Limb (tissue), 2 donors: ENCODE results near the gene PCK2.
"Not testable (repeated sequence)": the region's sequence is repeated elsewhere in the genome, so short reads cannot be mapped to it uniquely, and the experiment has no call there.

Experiments used
- DNase-seq, 2 donors: peaks; one replicate each; pipeline ENCODE4 v3.0.0-alpha.2; 2016; ENCODE audit errors: extremely low spot score in 2 of 2

Gene PCK2

DNA sequence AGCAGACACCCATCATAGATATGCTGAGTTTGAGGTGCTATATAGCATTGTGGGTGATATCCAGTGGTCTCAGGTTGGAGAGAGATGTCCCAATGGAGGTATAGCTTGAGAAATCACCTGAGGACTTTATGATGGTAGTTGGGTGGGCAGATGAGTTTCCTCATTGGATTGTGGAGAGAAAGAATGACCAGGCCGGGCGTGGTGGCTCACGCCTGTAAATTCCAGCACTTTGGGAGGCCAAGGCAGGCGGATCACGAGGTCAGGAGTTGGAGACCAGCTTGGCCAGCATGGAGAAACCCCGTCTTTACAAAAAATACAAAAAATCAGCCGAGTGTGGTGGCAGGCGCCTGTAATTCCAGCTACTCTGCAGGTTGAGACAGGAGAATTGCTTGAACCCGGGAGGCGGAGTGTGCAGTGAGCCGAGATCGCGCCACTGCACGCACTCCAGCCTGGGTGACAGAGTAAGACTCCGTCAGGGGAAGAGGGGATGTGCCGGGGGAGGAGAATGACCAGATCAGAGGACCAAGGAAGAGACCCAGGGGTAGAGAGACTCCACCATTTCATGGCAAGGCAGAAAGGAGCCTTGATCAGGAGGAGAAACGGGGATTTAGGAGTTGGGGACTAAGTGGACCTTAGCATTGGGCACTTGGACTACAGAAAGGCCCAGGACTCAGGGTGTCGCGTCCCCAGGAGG, 757 bp upstream of the PCK2 start:
- peak in 1 of 2 donors; percentile 27 for DNase-seq

DNA sequence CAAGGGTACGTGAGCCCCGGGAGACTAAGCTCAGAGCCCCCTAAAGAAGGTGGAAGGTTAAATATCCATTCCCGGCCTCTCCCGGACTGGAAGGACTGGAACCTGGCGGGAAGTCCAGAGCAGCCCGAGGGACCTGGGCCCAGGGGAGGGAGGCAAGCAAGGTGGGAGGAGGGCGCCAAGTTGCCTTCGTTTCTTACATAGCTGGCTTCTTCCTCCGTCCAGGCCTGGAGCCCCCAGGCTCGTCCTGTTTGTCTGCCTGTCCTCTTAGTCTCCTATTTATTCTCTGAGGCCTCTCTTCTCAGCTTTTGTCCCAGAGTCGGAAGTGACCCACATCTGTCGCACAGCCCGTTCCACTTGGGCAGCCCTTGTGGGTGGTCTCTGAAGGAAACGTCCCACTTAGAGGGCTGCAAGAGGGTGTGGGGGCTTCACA, 745 bp downstream of the PCK2 start:
- DNase-seq: no peak

DNA sequence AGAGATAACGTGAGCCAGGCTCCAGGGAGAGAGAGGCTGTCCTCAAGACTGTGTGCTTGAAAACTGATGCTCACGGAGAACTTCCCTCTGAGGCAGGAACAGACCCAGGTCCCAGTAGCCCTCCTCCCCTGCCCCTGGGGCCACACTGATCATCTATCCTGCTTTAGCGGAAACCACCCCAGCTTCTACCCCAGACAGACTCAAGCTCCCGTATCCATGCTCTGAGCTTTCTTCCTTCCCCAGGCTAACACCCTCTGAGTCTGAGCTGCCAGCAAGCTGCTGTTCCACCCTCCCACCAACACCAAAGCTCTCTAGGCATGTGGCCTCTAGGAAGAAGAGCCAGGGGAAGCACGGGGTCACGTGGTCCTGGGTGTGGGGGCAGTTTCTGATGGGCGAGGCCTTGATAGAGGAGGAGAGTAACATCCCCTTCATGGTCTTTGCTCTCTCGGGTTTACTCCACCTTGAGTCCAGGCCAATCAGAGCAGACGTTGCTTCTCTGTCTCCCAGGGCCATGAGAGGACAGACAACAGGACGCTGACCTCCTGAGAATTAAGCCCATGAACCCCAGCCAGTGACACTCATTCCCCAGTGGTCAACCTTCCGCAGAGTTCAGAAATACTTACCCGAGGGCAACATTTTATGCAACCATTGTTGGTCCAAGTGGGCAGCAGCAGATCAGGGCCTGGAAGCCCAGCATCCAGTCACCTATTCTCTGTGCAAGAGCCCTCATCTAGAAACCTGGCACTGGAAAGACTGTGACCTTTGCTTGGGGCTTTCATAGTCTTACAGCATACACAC, 1.4 kb downstream of the PCK2 start:
- DNase-seq: no peak

DNA sequence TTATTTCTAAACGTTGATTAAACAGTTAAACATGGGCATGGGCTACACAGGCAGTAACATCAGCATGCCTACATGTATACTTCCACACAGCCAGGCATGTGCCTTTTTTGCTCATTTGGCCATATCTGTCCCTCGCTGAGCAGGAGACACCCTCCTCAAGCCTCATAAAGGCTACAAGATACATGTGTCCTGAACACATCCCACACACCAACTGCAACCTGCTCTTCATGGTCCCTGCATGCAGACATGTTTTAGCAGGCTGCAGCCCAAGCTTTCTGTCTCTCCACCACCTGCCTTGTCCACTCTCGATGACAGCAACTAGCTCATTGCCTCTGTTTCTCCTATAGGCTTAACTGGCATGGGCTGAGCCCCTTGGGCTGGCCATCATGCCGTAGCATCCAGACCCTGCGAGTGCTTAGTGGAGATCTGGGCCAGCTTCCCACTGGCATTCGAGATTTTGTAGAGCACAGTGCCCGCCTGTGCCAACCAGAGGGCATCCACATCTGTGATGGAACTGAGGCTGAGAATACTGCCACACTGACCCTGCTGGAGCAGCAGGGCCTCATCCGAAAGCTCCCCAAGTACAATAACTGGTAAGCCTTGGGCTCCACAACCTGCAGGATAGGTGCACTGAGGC, 2.6 kb downstream of the PCK2 start:
- DNase-seq: no peak

DNA sequence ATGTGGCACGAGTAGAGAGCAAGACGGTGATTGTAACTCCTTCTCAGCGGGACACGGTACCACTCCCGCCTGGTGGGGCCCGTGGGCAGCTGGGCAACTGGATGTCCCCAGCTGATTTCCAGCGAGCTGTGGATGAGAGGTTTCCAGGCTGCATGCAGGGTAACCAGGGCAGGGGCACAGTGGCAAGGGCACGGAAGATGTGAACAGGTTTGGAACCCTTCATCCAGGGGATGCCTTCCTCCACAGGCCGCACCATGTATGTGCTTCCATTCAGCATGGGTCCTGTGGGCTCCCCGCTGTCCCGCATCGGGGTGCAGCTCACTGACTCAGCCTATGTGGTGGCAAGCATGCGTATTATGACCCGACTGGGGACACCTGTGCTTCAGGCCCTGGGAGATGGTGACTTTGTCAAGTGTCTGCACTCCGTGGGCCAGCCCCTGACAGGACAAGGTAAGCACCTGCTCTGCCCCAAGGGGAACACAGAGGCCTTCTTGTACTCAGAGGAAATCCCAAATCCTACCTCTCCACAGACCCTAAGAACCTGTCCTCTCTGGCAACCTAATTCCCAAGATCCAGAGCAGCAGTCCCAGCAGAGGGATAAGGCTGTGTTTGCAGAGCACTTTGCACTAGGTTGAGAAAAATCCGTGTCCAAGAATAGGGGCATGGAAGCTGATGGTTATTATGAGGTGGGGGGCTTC, 4.3 kb downstream of the PCK2 start:
- DNase-seq: no peak

DNA sequence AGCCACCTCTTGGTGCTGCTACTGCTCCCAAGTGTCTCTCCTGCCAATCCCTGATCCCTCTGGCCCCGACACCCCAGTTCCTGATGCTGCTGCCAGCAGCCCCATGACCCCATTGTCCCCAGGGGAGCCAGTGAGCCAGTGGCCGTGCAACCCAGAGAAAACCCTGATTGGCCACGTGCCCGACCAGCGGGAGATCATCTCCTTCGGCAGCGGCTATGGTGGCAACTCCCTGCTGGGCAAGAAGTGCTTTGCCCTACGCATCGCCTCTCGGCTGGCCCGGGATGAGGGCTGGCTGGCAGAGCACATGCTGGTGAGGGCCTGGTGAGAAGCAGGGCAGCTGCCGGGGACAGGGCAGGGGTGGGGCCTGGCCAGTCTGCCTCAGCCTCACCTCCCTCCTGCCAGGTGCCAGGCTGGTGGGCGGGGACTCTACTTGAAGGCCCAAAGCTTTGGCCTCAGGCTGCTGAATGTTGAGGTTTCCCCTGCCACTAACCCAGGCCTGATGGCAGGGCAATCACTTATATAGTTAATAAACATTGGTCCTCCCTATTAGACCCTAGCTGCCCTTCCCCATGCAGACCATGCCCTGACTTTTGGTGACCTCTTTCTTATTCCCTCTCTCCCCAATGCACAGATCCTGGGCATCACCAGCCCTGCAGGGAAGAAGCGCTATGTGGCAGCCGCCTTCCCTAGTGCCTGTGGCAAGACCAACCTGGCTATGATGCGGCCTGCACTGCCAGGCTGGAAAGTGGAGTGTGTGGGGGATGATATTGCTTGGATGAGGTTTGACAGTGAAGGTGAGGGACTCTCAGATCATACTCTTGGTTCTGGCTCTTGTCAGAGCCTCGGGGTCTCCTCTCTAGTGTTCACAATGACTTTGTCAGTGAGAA, 5.1 kb downstream of the PCK2 start:
- DNase-seq: no peak

DNA sequence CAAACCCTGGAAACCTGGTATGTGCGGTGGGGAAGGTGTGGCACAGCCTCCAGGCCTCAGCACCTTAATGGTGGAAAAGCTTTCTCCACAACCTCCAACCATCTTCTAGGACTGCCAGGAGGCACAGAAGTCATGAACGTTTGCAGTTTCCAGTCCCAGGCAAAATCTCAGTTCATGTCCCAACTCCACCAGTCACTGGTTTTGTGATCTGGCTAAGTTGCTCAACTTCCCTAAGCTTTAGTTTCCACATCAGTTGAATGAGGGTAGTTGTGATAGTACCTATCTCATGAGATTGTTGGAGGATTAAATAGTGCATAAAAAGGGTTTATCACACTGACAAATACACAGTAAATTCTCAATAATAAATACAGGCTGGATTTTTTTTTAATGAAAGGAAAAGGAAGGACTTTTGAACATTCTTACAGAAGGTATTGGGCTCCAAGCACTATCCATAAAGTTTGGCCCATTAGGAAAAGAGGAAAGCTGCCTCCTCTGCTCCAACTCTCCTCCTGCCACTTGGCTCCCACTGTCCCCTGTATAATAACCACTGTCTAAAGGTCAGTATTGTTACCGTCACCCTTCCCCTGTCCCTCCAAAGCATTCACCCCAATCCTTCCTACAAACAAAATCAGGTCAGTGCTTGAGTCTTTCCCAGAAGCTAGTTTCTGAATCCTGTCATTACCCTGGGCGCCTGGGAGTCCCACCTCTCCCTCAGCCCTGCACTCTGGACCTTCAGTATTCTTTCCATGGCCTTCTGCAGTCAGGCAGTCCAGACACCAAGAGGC, 6.3 kb downstream of the PCK2 start:
- no peak for DNase-seq

DNA sequence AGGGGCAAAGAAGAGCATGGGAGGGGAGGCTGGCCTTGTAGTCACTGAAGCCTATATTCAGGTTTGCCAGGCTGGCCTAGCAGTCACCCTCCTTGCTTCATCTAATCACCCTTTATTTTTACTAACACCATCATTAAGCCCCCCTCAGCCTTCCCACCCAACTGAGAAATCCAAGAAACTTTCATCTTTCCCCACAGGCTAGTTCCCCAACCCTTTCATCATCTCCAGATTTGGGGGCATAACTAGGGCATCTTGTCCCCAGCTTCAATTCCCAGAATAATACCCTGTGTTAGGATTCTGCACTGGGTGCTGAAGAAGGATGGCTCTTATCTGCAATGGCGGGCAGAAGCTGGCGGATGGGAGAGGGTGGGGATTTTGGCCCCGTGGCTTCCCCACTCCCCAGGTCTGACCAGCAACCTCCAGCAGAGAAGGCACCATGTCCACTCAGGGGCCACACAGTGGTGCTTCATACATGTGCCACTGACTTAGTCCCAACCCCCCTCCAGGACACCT, 6.9 kb downstream of the PCK2 start:
- DNase-seq: no peak

DNA sequence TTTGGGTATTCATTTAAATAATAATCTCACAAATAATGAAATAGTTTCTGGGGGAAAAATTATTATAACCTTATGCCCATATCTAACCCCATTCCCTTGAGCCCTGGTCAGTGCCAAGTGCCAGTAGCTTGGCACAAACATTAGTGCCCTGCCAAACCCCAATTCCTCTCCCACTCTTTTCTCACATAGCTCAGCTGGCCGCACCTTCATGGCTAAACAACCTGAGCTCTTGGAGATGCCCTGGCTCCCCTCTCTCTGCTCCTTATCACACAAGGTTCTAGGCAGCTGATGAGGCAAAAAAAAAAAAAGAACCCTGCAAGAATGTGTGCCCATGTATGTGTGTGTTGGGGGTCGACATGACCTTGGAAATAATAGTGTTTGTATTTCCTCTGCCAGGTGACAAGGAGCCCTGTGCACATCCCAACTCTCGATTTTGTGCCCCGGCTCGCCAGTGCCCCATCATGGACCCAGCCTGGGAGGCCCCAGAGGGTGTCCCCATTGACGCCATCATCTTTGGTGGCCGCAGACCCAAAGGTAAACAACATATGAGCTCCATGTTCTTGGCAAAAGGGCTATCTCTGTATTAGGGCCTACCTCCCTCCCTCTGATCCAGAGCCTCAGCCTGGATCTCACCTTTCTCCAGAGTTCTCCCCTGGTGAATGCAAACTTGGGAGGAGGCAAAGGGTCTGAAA, 8.4 kb downstream of the PCK2 start:
- DNase-seq: no peak

DNA sequence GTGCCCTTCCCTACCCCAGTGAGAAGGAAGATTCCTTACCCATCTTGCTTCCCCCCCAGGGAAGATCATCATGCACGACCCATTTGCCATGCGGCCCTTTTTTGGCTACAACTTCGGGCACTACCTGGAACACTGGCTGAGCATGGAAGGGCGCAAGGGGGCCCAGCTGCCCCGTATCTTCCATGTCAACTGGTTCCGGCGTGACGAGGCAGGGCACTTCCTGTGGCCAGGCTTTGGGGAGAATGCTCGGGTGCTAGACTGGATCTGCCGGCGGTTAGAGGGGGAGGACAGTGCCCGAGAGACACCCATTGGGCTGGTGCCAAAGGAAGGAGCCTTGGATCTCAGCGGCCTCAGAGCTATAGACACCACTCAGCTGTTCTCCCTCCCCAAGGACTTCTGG, 9.3 kb downstream of the PCK2 start:
- no peak for DNase-seq

DNA sequence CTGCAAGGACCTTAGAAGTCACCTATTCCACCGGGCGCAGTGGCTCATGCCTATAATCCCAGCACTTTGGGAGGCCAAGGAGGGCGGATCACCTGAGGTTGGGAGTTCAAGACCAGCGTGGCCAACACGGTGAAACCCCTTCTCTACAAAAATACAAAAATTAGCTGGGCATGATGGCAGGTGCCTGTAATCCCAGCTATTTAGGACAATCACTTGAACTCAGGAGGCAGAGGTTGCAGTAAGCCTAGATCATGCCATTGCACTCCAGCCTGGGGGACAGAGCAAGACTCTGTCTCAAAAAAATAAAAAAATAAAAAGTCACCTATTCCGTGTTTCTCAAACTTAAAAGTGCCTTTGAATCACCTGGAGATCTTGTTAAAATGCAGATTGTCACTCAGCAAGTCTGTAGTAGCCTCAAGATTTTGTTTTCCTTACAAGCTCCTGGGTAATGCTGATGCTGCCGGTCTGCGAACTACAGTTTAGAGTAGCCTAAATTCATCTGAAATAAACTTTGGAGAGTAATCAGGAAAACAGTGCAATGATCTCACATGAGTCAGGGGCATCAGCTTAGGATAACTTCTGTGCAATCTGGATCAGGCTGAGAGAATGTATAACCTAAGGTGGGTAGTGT, 11.6 kb downstream of the PCK2 start:
- DNase-seq: not testable (repeated sequence)

DNA sequence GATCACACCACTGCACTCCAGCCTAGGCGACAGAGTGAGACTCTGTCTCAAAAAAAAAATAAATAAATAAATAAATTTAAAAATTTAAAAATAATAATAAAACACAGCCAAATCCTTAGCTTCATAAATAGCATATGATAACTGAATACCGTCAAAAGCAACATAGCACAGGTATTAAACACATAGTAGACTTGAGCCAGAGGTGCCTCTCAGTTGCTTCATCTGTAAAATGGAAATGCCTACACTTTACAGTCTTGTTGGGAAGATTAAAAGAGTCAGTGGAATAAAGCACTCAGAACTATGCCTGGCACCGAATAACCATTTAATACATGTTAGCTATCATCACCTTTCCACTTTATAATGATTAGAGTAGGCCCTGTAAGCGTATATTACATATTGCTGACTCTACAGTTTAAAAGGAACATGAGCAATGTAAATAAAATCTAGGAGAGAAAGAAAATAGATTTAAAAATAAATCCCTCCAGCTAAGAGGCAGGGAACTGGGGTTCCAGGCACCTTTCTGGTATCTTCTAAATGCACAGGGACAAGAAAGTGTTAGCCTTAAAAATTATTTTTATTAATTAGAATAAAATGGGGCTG, 12.7 kb downstream of the PCK2 start:
- no peak for DNase-seq

DNA sequence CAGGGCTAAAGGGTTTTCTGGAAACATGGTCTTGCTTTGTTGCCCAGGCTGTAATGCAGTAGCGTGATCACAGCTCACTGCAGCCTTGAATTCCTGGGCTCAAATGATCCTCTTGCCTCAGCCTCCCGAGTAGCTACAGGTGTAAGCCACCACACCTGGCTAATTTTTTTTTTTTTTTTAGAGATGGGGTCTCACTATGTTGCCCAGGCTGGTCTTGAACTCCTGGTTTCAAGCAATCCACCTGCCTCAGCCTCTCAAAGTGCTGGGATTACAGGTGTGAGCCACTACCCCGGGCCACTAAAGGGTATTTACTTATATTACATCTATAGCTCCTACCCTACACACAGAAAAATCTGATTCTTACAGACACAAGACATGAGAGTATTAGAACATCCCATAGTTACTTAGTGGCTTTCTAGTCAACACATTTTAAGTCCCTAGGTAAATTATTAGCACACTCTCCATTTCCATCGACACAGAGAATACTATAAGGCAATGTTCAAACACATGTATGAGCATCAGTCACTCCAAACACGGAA, 14.3 kb downstream of the PCK2 start:
- no peak for DNase-seq

DNA sequence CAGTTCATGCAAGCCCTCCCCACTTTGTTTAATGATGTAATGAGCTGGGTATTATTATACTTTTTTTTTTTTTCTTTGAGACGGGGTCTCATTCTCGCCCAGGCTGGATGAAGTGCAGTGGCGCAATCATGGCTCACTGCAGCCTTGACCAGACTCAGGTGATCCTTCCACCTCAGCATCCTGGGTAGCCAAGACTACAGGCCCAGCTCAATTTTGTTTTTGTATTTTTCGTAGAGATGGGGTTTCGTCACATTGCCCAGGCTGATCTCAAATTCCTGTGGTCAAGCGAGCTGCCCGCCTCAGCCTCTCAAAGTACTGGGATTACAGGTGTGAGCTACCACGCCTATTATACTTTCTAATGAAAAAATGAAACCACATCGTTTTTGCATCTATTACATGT, 15.9 kb downstream of the PCK2 start:
- DNase-seq: no peak

DNA sequence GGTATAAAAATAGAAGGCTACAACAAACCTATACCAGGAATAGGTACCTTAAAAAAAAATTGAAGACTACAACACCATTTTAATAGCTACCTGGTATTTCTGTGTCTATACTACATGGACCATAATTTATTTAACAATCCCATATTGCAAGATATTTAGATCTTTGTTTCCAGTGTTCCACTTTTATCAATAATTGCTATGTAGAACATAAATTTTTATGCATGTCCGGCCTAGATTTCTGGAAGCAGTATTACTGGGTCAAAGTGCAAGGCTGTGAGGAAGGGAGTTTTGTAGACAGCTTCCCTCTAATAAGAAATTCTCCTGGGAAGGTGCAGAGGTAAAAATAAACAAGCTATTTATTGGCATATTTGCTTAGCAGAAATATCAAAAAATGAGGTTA, 16.4 kb downstream of the PCK2 start:
- no peak for DNase-seq

DNA sequence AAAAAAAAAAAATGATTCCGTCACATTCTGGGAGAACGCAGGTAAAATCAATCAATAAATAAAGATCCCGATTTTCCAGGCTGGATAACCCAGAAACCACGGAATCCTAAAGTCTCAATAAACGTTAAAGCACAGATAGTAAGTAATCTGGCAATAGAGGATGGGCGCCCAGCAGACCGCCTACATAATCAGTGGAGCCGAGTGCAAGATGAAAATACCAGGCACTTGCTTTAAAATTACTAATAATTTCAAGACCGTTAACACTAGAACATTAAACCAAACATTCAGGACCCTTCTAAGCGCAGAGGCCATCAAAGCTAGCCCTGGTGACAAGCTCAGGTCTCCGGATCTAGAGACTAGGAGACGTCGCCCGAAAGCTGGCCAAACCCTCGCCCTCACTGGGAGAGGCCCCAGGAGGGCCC, 19.3 kb downstream of the PCK2 start:
- DNase-seq: no peak

DNA sequence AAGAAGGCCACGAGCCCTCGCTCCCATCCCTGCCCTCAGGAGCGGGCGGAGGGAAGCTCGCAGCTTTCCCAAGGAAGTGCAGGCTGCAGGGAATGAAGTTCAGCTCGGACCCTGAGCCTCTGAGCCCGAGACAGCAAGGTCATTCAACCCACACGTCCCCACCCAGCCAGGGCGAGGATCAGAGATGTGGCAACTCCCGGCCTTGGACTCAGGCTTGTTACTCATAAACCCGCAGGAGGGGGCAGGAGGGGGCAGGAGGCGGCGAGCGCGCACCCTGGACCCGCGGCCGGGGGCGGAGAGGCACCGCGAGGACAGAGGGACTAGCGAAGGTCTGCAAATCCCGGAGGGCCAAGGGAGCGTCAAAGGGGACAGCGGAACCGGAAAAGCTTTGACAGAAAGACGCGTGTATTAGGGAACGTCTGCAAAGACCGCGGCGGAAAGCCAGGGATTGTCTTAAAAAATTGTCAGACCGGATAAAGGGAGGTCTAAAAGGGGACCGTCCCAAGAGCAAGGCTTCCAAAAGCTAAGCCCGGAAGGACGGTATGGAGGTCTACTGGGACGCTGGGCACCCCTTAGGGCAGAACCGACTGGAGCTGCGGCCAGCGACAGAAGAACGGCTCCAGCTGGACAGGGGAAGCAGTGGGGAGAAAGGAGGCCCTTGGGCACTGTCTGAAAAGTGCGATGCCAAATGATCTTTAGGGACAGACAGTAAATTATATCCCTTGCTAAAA, 19.9 kb downstream of the PCK2 start:
- peak; percentile 80 to 82 for DNase-seq
